Psoas muscle (tissue), 8 donors: Measurements from ENCODE around the gene PPP1CC. TPM values are rescaled to one million over a fixed set of nuclear protein-coding genes. Genes with fewer than 3 reads are reported as not detected.

Experiments used
- ATAC-seq, 4 donors: fragments of 200-7000 bp; cut with Tn5 transposase; one replicate each; pipeline ENCODE4 v1.9.1; 2020; ENCODE audit warnings: moderate library complexity in 3 of 4, mild to moderate bottlenecking in 2 of 4
- DNase-seq, 2 donors: peaks; one replicate each; pipeline ENCODE4 v3.0.0-alpha.2; 2020
- H3K27ac ChIP-seq: fragments of 200-600 bp; one replicate; pipeline ENCODE4 v1.8.0; 2022
- H3K27me3 ChIP-seq, 3 donors: fragments of 200-600 bp in 1 of 3; one replicate each; pipeline versions ENCODE4 v1.6.1 to v1.8.0; 2013 to 2022; ENCODE audit warnings: low read length in 2 of 3, mild to moderate bottlenecking in 2 of 3, moderate library complexity in 1 of 3; ENCODE audit not compliant: insufficient read depth in 3 of 3
- H3K36me3 ChIP-seq, 2 donors: fragments of 200-600 bp in 1 of 2; one replicate each; pipeline versions ENCODE4 v1.6.1 to v1.8.0; 2013 to 2022; ENCODE audit warnings: low read depth in 1 of 2, mild to moderate bottlenecking in 1 of 2, moderate library complexity in 1 of 2; ENCODE audit not compliant: insufficient read depth in 1 of 2
- H3K4me1 ChIP-seq: fragments of 200-600 bp; one replicate; pipeline ENCODE4 v1.8.0; 2022
- H3K4me3 ChIP-seq: fragments of 200-600 bp; one replicate; pipeline ENCODE4 v1.8.0; 2022; ENCODE audit warnings: mild to moderate bottlenecking
- H3K9me3 ChIP-seq: fragments of 200-600 bp; one replicate; pipeline ENCODE4 v1.8.0; 2022
- CTCF ChIP-seq: fragments of 200-600 bp; IDR thresholded peaks from one replicate; pipeline ENCODE4 v1.8.0; 2022; ENCODE audit warnings: antibody characterized with exemption
- WGBS, 3 donors: extraction: QIAGEN DNeasy Blood & Tissue Kit; methylation state at CpG; one replicate each; pipeline versions ENCODE4 v1.1.6 to v1.1.7; 2013; 5-methylcytosine and 5-hydroxymethylcytosine counted together
- intact Hi-C, 2 donors: fragments of 100-400 bp; cut with DNase I; formaldehyde crosslinking; loops; one replicate each; pipeline versions ENCODE4 v1.11.0 to v1.14.2; 2022
- polyA plus RNA-seq, 3 donors: library from polyadenylated mRNA; stranded (reverse); fragments of 200-250 nt; gene quantifications; one replicate each; pipeline ENCODE4 v1.2.3, GENCODE V29; 2013
- total RNA-seq, 4 donors: library from RNA; stranded (reverse); fragmentation: NEBNext Ultra II Directional in 2 of 4; extraction: Animal tissue kit (Norgen Biotek cat#: 25700) in 2 of 4; gene quantifications; one replicate each; pipeline versions ENCODE4 v1.2.1 to v1.2.4, GENCODE V29; 2021 to 2023
- donor health status: healthy with polysubstance abuse.
- donor health status: DM: no; HTN: no; CAD: no; lungs with moderate emphysema.
- donor health status: Bipolar disorder and iron deficiency.
- donor health status: healthy.
- donor health status: DM: yes; HTN: yes; CAD: no.
- donor health status: DM: no; HTN: no; CAD: no.
- donor health status: DM: no; HTN: no; CAD: no.
- donor health status: DM: yes; HTN: yes; CAD: no.

Gene PPP1CC
- total and polyA plus RNA-seq, 7 donors: 82.5 to 222 (median 129) TPM

- H3K36me3 ChIP-seq: no peaks in the 10 kb centered on the region
- no peak overlapping the region for H3K27ac ChIP-seq
- DNase-seq (no peak), ATAC-seq (no peak)
- H3K4me1 ChIP-seq: no peaks in the 10 kb centered on the region
- H3K9me3 ChIP-seq: peaks cover 7% of the 10 kb centered on the region
- intact Hi-C loops: no loop called here
- 56 to 75% (median 68%) methylated on average over 4 of the region's 4 CpGs for WGBS, 3 donors
- no peak overlapping the region for H3K4me3 ChIP-seq
- no peak for TF ChIP-seq CTCF
- no peaks in the 10 kb centered on the region for H3K27me3 ChIP-seq
Observed at GRCh38 chr12:110670161-110670701, 72.5 kb downstream of the PPP1CC start.

Other genes with a start within 250 kb of the PPP1CC start
- 100 to 1,000 TPM in 3 of 4 donors, 10 to 100 TPM in 1; 70.4 to 136 (median 121) TPM for gene VPS29, start 240.8 kb downstream of the PPP1CC start, total RNA-seq
- 100 to 1,000 TPM; 168 to 216 (median 188) TPM for gene VPS29, start 240.8 kb downstream of the PPP1CC start, polyA plus RNA-seq
- gene RAD9B, start 240.6 kb downstream of the PPP1CC start, total RNA-seq: 1 to 10 TPM; 1.1 to 4.2 (median 1.4) TPM
- 1 to 10 TPM in 2 of 3 donors, under 1 TPM in 1; 0.77 to 3.8 (median 2.6) TPM for gene RAD9B, start 240.6 kb downstream of the PPP1CC start, polyA plus RNA-seq
- gene PPTC7, start 159.6 kb downstream of the PPP1CC start, total RNA-seq: 100 to 1,000 TPM in 2 of 4 donors, 10 to 100 TPM in 2; 61.1 to 213 (median 86.7) TPM
- gene PPTC7, start 159.6 kb downstream of the PPP1CC start, polyA plus RNA-seq: 100 to 1,000 TPM in 1 of 3 donors, 10 to 100 TPM in 2; 54.6 to 134 (median 65.4) TPM
- 10 to 100 TPM in 3 of 4 donors, 1 to 10 TPM in 1; 8.6 to 23.5 (median 12.7) TPM for gene TCTN1, start 128.8 kb downstream of the PPP1CC start, total RNA-seq
- 10 to 100 TPM in 2 of 3 donors, 1 to 10 TPM in 1; 4.0 to 24.7 (median 12.1) TPM for gene TCTN1, start 128.8 kb downstream of the PPP1CC start, polyA plus RNA-seq
- gene HVCN1, start 53.8 kb downstream of the PPP1CC start, total RNA-seq: 1 to 10 TPM; 1.7 to 8.9 (median 4.3) TPM
- 1 to 10 TPM; 1.4 to 6.4 (median 2.8) TPM for gene HVCN1, start 53.8 kb downstream of the PPP1CC start, polyA plus RNA-seq
- gene CCDC63, start 104.1 kb upstream of the PPP1CC start, total RNA-seq: not detected
- gene CCDC63, start 104.1 kb upstream of the PPP1CC start, polyA plus RNA-seq: not detected
- over 10,000 TPM in 3 of 4 donors, 1,000 to 10,000 TPM in 1; 8,427 to 31,606 (median 20,652) TPM for gene MYL2, start 177.7 kb upstream of the PPP1CC start, total RNA-seq
- gene MYL2, start 177.7 kb upstream of the PPP1CC start, polyA plus RNA-seq: over 10,000 TPM in 2 of 3 donors, 1,000 to 10,000 TPM in 1; 7,765 to 17,490 (median 15,368) TPM